ENCODE measurements around the gene DOP1B. TPM values are rescaled to one million over a fixed set of nuclear protein-coding genes. Genes with fewer than 3 reads are reported as not detected.
"Not testable (repeated sequence)": the region's sequence is repeated elsewhere in the genome, so short reads cannot be mapped to it uniquely, and the experiment has no call there.

DOP1B gene
- total RNA-seq (2014; rRNA removed; shearing (Covaris generic)), result 4.7 and 7.8 TPM in 2 replicates
- 7.8 and 11.8 TPM in 2 replicates for polyA plus RNA-seq (2015; cell fraction: cytosol; rRNA removed)
- polyA plus RNA-seq (2015; cell fraction: nucleus; rRNA removed), result 19.7 and 29.2 TPM in 2 replicates

- DNase-seq (ENCODE audit: low read depth), result no peak
Measured at GRCh38 chr21:36156815-36157670, at the start of gene DOP1B. Gene DOP1B (plus strand): TSS chr21:36156824. CDS start chr21:36164734, 7,910 bp downstream.

GRCh38 chr21:36109868-36110267 is 46.8 kb upstream of the DOP1B start:
- DNase-seq (ENCODE audit: low read depth), result no peak

GRCh38 chr21:36111238-36111637 is 45.4 kb upstream of the DOP1B start:
- DNase-seq (ENCODE audit: low read depth), result no peak

- DNase-seq (ENCODE audit: low read depth), result no peak
Measured at GRCh38 chr21:36113647-36114428, 42.8 kb upstream of the DOP1B start.

GRCh38 chr21:36115138-36115730 is 41.4 kb upstream of the DOP1B start:
- DNase-seq (ENCODE audit: low read depth), result no peak

GRCh38 chr21:36117286-36117741 is 39.3 kb upstream of the DOP1B start:
- no peak for DNase-seq (ENCODE audit: low read depth)

- no peak for DNase-seq (ENCODE audit: low read depth)
Measured at GRCh38 chr21:36120304-36120888, 36.2 kb upstream of the DOP1B start.

- no peak for DNase-seq (ENCODE audit: low read depth)
Measured at GRCh38 chr21:36122977-36123376, 33.6 kb upstream of the DOP1B start.

- no peak for DNase-seq (ENCODE audit: low read depth)
Measured at GRCh38 chr21:36124395-36124794, 32.2 kb upstream of the DOP1B start.

GRCh38 chr21:36125512-36126207 is 31.0 kb upstream of the DOP1B start:
- peak; percentile 46 for DNase-seq (ENCODE audit: low read depth)

GRCh38 chr21:36126208-36126565 is 30.4 kb upstream of the DOP1B start:
- DNase-seq (ENCODE audit: low read depth), result no peak

- no peak for DNase-seq (ENCODE audit: low read depth)
Measured at GRCh38 chr21:36126621-36127110, 30.0 kb upstream of the DOP1B start.

GRCh38 chr21:36127250-36127904 is 29.2 kb upstream of the DOP1B start:
- DNase-seq (ENCODE audit: low read depth), result no peak

- DNase-seq (ENCODE audit: low read depth), result no peak
Measured at GRCh38 chr21:36127977-36128376, 28.6 kb upstream of the DOP1B start.

GRCh38 chr21:36129219-36129618 is 27.4 kb upstream of the DOP1B start:
- DNase-seq (ENCODE audit: low read depth), result no peak

GRCh38 chr21:36130414-36130762 is 26.2 kb upstream of the DOP1B start:
- not testable (repeated sequence) for DNase-seq (ENCODE audit: low read depth)

GRCh38 chr21:36130839-36131238 is 25.8 kb upstream of the DOP1B start:
- DNase-seq (ENCODE audit: low read depth), result not testable (repeated sequence)

- DNase-seq (ENCODE audit: low read depth), result no peak
Measured at GRCh38 chr21:36132696-36133095, 23.9 kb upstream of the DOP1B start.

GRCh38 chr21:36134803-36135390 is 21.7 kb upstream of the DOP1B start, which contains the start of gene CBR3:
Gene CBR3 (plus strand): TSS chr21:36135079. CDS start chr21:36135193, 114 bp downstream.
- peak; percentile 55 for DNase-seq (ENCODE audit: low read depth)

Measured in HT1080 (cell line).